Measurements from ENCODE around the gene SSB.
"Not testable (repeated sequence)": the region's sequence is repeated elsewhere in the genome, so short reads cannot be mapped to it uniquely, and the experiment has no call there.

The SSB gene

GRCh38 chr2:169790581-169790980 lies 8.1 kb upstream of the SSB start:
- FAIRE-seq, result no peak

- no peak for FAIRE-seq
Observed at GRCh38 chr2:169795181-169795580, 3.5 kb upstream of the SSB start.

- FAIRE-seq, result no peak
Observed at GRCh38 chr2:169796441-169796840, 2.2 kb upstream of the SSB start.

DNA sequence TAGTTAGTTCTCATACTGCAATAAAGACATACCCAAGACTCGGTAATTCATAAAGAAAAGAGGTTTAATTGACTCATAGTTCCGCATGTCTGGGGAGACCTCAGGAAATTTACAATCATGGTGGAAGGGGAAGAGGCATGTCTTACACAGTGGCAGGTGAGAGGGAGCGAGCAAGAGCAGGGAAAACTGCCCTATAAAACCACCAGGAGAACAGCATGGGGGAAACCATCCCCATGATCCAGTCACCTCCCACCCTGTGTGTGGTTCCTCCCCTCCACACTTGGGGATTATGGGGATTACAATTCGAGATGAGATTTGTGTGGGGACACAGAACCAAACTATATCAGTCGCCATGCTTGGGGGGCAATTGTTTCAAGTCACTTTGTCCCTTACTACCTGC lies 1.1 kb upstream of the SSB start:
- no peak for FAIRE-seq

DNA sequence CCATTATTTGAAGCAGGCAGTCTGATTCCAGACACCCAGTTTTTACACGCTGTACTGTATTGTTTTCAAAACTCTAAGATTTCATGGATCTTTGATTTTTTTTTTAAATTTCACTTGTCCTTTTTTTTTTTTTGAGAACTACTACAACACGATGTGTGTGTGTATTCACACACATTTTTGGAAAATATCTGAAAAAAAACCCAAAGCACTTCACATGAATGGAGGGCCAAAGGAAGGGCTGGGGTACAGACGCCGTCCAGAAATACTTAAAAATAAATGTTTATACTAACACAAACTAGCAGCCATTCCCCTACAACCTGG lies 314 bp upstream of the SSB start:
- no peak for FAIRE-seq

GRCh38 chr2:169803480-169803879 lies 4.8 kb downstream of the SSB start:
- no peak for FAIRE-seq

- FAIRE-seq, result no peak
Observed at GRCh38 chr2:169806586-169806985, 7.9 kb downstream of the SSB start.

DNA sequence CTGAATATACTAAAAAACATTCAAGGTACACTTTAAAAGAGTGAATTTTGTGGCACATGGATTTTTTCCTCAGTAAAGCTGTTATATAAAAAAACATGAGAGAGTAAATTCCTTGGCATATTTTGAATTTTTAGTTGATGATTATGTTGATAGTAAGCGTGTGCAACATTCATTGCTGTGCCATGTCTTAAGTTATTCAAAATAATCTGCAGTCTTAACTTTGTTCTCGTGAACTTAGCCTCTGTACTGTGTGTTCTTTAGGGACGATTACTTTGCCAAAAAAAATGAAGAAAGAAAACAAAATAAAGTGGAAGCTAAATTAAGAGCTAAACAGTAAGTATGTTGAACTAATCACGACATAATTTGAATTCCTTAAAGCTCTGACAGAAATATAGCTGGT lies 9.6 kb downstream of the SSB start:
- FAIRE-seq, result no peak

DNA sequence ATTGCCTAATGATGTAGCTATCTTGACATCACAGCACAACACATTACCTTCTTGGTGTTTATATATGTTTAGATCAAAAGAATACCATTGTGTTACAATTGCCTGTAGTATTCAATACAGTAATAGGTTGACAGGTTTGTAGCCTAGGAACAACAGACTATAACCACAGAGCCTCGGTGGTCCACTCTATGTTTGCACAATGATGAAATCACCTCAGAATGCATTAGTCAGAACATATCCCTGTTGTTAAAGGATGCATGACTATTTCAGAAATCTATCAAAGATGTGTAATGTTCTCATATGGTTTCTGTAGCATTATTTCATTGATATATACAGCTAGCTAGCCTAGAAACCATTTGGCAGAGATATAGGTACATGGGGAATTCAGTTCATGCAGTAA lies 17.2 kb downstream of the SSB start:
- no peak for FAIRE-seq

DNA sequence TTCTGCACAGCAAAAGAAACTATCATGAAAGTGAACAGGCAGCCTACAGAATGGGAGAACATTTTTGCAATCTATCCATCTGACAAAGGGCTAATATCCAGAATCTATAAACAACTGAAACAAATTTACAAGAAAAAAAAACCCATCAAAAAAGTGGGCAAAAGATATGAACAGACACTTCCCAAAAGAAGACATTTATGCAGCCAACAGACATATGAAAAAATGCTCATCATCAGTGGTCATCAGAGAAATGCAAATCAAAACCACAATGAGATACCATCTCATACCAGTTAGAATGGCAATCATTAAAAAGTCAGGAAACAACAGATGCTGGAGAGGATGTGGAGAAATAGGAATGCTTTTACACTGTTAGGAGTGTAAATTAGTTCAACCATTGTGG lies 18.3 kb downstream of the SSB start:
- FAIRE-seq, result not testable (repeated sequence)

- not testable (repeated sequence) for FAIRE-seq
Observed at GRCh38 chr2:169817369-169817768, 18.7 kb downstream of the SSB start.

DNA sequence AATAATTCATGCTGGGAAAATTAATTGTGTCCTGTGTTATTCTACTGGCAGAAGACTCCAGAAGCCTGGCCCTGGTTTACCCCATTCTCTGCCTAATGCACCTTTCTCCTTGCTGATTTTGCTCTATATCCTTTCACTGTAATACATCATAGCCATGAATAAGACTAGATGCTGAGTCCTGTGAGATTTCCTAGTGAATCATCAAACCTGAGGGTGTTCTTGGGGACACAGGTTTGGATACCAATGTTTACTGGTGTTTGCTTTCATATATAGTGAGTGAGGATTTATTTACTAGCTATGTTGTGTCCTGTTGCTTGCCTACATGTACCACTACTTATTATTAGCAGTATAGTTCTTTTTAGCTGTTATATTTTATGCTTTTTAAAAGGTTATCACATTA lies 19.6 kb downstream of the SSB start:
- no peak for FAIRE-seq

DNA sequence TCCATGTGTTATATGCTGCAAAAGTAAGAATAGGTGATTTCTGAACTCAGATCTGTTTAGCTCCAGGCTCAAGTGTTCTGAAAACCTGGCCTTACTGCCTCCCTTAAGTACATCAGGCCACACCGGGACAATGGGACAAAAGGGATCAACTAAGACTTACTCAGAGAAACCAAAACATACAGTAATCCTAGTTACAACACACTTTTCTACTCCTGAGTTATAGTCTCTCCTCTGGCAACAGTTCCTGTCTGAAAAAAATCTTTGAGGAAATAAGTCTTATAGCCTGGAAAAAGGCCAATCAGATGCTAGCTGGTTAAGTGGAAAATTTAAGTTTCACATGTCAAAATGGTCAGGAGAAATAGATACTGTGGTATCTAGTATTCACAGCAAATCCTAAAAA lies 20.4 kb downstream of the SSB start:
- FAIRE-seq, result no peak

- FAIRE-seq, result not testable (repeated sequence)
Observed at GRCh38 chr2:169820101-169820500, 21.4 kb downstream of the SSB start.

GRCh38 chr2:169822036-169822435 lies 23.4 kb downstream of the SSB start:
- no peak for FAIRE-seq

DNA sequence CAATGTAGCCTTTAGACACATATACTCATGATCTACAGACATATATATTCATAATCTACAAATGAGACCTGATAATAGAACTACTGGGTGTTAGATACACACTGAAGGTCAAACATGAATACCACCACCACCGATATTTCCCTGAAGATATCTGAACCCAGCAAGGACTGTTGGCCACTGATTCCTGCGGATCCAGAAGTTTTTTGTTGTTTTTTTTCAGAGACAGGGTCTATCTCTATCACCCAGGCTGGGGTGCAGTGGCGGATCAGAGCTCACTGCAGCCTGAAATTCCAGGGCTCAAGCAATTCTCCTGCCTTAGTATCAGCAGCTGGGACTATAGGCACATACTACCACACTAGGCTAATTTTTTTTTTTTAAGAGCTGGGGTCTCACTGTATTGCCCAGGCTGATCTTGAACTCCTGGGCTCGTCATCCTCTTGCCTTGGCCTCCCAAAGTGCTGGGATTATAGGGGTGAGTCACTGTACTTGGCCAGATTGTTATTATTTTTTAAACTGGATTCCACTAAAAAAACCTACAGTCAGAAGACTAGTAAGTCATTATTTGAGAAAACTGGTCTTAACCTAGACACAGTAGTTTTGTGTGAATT lies 24.2 kb downstream of the SSB start:
- no peak for FAIRE-seq

DNA sequence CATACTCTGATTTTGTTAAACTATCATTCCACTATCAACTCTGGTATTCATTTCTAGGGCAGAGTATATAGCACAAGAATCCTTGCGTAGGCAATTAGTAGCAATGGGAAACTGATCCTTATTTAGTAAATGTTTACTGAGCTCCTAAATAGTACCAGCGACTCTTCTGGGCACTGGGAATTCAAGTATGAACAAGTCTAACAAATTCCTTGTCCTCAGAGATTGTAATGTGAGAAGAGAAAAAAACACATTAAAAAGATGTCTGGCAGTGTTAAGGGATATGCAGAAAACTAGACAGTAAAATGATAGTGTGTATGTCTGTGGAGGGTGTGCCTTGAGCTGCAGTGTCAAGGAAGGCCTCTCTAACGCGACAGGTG lies 25.3 kb downstream of the SSB start:
- FAIRE-seq, result no peak

GRCh38 chr2:169824373-169825333 lies 26.0 kb downstream of the SSB start, which contains the start of gene METTL5:
Gene METTL5 (minus strand): TSS chr2:169824905. CDS start chr2:169824597, 308 bp downstream.
- FAIRE-seq, result no peak

GRCh38 chr2:169827272-169828140 lies 28.8 kb downstream of the SSB start, which contains the start of gene UBR3:
Gene UBR3 (plus strand): TSS chr2:169827454. CDS start chr2:169827508, 54 bp downstream.
- no peak for FAIRE-seq

DNA sequence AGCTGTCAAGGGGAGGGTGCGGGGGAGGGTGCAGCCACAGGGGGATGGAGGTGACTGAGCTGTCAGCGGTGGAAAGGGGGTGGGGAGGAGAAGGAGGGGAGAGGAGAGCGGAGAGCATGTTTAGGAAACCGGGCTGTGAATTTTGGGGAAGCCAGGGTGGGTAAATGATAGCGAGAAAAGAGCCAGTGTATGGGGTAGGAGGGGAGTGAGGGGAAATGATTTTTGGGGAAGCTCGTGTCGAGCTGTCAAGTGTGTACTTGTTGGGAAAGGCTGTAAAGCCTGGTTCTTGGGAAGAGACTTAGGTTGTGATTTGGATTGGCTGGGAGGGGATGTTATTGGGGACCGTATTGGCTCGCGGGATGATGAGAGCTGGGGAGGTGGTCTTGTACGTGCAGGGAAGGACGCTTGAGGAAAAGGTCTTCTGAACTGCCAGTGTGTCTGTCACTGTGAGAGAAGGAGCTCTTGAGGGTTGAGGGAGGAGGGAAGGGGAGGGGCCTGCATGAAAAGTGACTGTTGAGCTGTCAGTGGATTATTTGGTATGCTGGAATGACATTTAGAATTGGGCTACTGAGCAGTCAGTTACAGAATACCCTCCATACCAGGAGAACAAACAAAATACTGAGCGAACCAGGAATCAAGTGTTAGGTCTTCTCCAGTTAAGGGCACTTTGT lies 29.6 kb downstream of the SSB start:
- FAIRE-seq, result no peak

DNA sequence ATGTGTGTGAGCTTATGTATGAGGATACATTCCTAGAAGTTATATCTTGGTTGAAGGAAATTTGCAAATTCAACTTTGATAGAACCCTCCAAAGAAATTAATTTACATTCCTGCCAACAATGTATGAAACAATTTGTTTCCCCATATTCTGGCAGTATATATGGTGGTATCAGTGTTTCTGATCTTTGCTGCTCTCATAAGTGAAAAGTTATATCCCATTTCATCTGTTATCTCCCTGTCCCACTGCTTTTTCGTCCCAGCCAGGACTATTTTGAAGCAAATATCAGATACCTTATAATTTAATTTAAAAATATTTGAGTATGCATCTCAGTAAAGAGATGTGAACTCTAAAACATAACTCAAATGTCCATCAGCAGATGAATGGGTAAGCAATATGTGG lies 35.7 kb downstream of the SSB start:
- no peak for FAIRE-seq

DNA sequence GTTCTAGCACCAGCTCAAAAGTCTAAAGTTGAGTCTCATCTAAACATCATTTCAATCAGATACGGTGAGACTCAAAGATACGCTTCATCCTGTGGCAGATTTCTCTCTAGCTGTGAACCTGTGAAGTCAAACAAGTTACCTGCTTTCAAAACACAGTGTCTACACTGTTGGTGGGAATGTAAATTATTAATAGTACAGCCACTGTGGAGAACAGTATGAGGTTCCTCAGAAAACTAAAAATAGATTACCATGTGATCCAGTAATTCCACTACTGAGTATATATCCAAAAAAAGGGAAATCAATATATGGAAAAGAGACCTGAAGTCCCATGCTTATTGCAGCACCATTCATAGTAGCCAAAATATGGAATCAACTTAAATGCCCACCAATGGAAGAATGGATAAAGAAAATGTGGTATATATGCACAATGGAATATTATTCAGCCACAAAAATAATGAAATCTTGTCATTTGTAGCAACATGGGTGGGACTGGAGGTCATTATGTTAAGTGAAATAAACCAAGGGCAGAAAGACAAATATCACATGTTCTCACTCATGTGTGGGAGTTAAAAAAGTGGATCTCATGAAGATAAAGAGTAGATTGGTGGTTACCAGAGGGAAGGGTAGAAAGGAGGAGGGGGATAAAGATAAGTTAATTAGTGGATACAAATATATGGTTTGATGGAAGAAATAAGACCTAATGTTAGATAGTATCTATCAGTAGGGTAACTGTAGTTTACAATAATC lies 40.2 kb downstream of the SSB start:
- FAIRE-seq, result no peak

Measured in islet of Langerhans (tissue), 1 donor.